NT2/D1 (cell line): ENCODE measurements around the gene ZNF41.

ENCODE experiments used
- DNase-seq: peaks from one replicate; pipeline ENCODE4 v3.0.0-alpha.2; 2011; ENCODE audit warnings: low read depth, low spot score
- H3K27me3 ChIP-seq: 2 replicates; pipeline ENCODE4 v1.6.0; 2011; ENCODE audit warnings: mild to moderate bottlenecking; ENCODE audit not compliant: insufficient read length, insufficient read depth
- H3K36me3 ChIP-seq: 2 replicates; pipeline ENCODE4 v1.6.1; 2011; ENCODE audit warnings: mild to moderate bottlenecking, low read length, mixed read lengths; ENCODE audit not compliant: insufficient read depth, insufficient read length
- H3K4me1 ChIP-seq: 2 replicates; pipeline ENCODE4 v1.5.1; 2011; ENCODE audit not compliant: insufficient read depth, insufficient read length
- H3K4me3 ChIP-seq: 2 replicates; pipeline ENCODE4 v1.5.1; 2011; ENCODE audit warnings: low read depth; ENCODE audit not compliant: insufficient read length
- H3K9ac ChIP-seq: 2 replicates; pipeline ENCODE4 v1.6.0; 2011; ENCODE audit warnings: low read depth; ENCODE audit not compliant: insufficient read length
- H3K9me3 ChIP-seq: 2 replicates; pipeline ENCODE4 v1.5.1; 2011; ENCODE audit warnings: mild to moderate bottlenecking, low read length; ENCODE audit not compliant: insufficient read depth
- SUZ12 ChIP-seq: IDR thresholded peaks from 2 replicates; pipeline ENCODE4 v1.6.1; 2011; ENCODE audit not compliant: insufficient read length, insufficient read depth; ENCODE audit errors: extremely low read depth
- YY1 ChIP-seq: IDR thresholded peaks from 2 replicates; pipeline ENCODE4 v1.6.1; 2011; ENCODE audit not compliant: insufficient read length, insufficient read depth
- ZNF274 ChIP-seq: IDR thresholded peaks from 2 replicates; pipeline ENCODE4 v1.6.1; 2011; ENCODE audit warnings: mild to moderate bottlenecking, low read depth, low read length

The ZNF41 gene

GRCh38 chrX:47430925-47431324, 52.1 kb downstream of the ZNF41 start:
- H3K9me3 ChIP-seq: no peaks in the 10 kb centered on the region
- H3K4me1 ChIP-seq: no peaks in the 10 kb centered on the region
- no peak for TF ChIP-seq ZNF274
- no peak for TF ChIP-seq SUZ12
- TF ChIP-seq YY1: no peak
- no peaks in the 10 kb centered on the region for H3K27me3 ChIP-seq
- H3K36me3 ChIP-seq: no peaks in the 10 kb centered on the region
- no peak overlapping the region for H3K4me3 ChIP-seq
- H3K9ac ChIP-seq: no peak overlapping the region
- no peak for DNase-seq

GRCh38 chrX:47422444-47422843, 60.6 kb downstream of the ZNF41 start:
- no peaks in the 10 kb centered on the region for H3K4me1 ChIP-seq
- no peak for DNase-seq
- H3K27me3 ChIP-seq: no peaks in the 10 kb centered on the region
- TF ChIP-seq SUZ12 (no peak), ZNF274 (no peak), YY1 (no peak)
- no peak overlapping the region for H3K4me3 ChIP-seq
- H3K9me3 ChIP-seq: no peaks in the 10 kb centered on the region
- no peak overlapping the region for H3K9ac ChIP-seq
- no peaks in the 10 kb centered on the region for H3K36me3 ChIP-seq

GRCh38 chrX:47420962-47421361, 62.1 kb downstream of the ZNF41 start:
- H3K9me3 ChIP-seq: no peaks in the 10 kb centered on the region
- no peaks in the 10 kb centered on the region for H3K4me1 ChIP-seq
- H3K36me3 ChIP-seq: no peaks in the 10 kb centered on the region
- TF ChIP-seq SUZ12 (no peak), ZNF274 (no peak), YY1 (no peak)
- H3K27me3 ChIP-seq: no peaks in the 10 kb centered on the region
- H3K9ac ChIP-seq: no peak overlapping the region
- H3K4me3 ChIP-seq: no peak overlapping the region
- no peak for DNase-seq

GRCh38 chrX:47420265-47420664, 62.8 kb downstream of the ZNF41 start:
- TF ChIP-seq SUZ12: no peak
- TF ChIP-seq YY1: no peak
- no peak for TF ChIP-seq ZNF274
- no peak overlapping the region for H3K4me3 ChIP-seq
- no peaks in the 10 kb centered on the region for H3K9me3 ChIP-seq
- no peaks in the 10 kb centered on the region for H3K4me1 ChIP-seq
- H3K9ac ChIP-seq: no peak overlapping the region
- H3K36me3 ChIP-seq: no peaks in the 10 kb centered on the region
- no peak for DNase-seq
- H3K27me3 ChIP-seq: no peaks in the 10 kb centered on the region

- Histone ChIP-seq H3K27me3 (no peaks in the 10 kb centered on the region), H3K36me3 (no peaks in the 10 kb centered on the region), H3K9ac (no peak overlapping the region), H3K9me3 (peaks cover 50% of the 10 kb centered on the region), H3K4me3 (no peak overlapping the region), H3K4me1 (no peaks in the 10 kb centered on the region)
- DNase-seq: no peak
- peak; percentile 96 for TF ChIP-seq ZNF274
- no peak for TF ChIP-seq YY1
Observed at GRCh38 chrX:47413179-47413594, 69.8 kb downstream of the ZNF41 start.
